HCT116 (cell line): Measurements from ENCODE around the gene UTP18.
"Not testable (repeated sequence)": the region's sequence is repeated elsewhere in the genome, so short reads cannot be mapped to it uniquely, and the experiment has no call there.

Experiments
- CTCF ChIP-seq, 3 experiments: fragments of 200-600 bp in 1 of 3; sonication (generic) in 1 of 3; IDR thresholded peaks in 2 of 3; conservative IDR thresholded peaks in 1 of 3; 2 replicates each; pipeline ENCODE4 v1.5.1; 2012 to 2017; ENCODE audit warnings: low read depth in 2 of 3, low read length in 2 of 3, antibody characterized with exemption in 1 of 3, borderline replicate concordance in 1 of 3, control low read depth in 1 of 3, mild to moderate bottlenecking in 1 of 3, mixed read lengths in 1 of 3, mixed run types in 1 of 3, moderate library complexity in 1 of 3; ENCODE audit not compliant: insufficient read depth in 1 of 3
- EZH2phosphoT487 ChIP-seq: fragments of 200-600 bp; IDR thresholded peaks from 2 replicates; pipeline ENCODE4 v1.6.1; 2018; ENCODE audit warnings: antibody characterized with exemption, borderline replicate concordance
- FOSL1 ChIP-seq: IDR thresholded peaks from 2 replicates; pipeline ENCODE4 v1.6.1; 2012; ENCODE audit warnings: low read depth
- POLR2A ChIP-seq: IDR thresholded peaks from 2 replicates; pipeline ENCODE4 v1.7.0; 2011; ENCODE audit warnings: borderline replicate concordance; ENCODE audit not compliant: insufficient read depth, insufficient read length; ENCODE audit errors: extremely low read depth
- POLR2AphosphoS5 ChIP-seq: IDR thresholded peaks from 2 replicates; pipeline ENCODE4 v1.6.1; 2011; ENCODE audit warnings: mild to moderate bottlenecking, low read depth, low read length, moderate library complexity
- SIN3A ChIP-seq: IDR thresholded peaks from 2 replicates; pipeline ENCODE4 v1.6.1; 2012; ENCODE audit warnings: low read depth
- YY1 ChIP-seq: IDR thresholded peaks from 2 replicates; pipeline ENCODE4 v1.6.1; 2011; ENCODE audit warnings: low read length, low read depth, moderate library complexity, mild to moderate bottlenecking; ENCODE audit not compliant: insufficient replicate concordance; ENCODE audit errors: extremely low read depth

- TF ChIP-seq SIN3A; CTCF (IDR thresholded peaks at IDR 0.05 in 2 of 3, conservative IDR thresholded peaks at IDR 0.05 in 1 of 3; ENCODE audit: borderline replicate concordance in 1 of 3, insufficient read depth in 1 of 3, low read depth in 2 of 3, low read length in 2 of 3); POLR2A; POLR2AphosphoS5; YY1; FOSL1; EZH2phosphoT487: not testable (repeated sequence)
Measured at GRCh38 chr17:51330861-51331503, 70.6 kb downstream of the UTP18 start.
